OCI-LY7 (cell line): ENCODE results near the gene MTRF1L. TPM values are rescaled to one million over a fixed set of nuclear protein-coding genes. Genes with fewer than 3 reads are reported as not detected.

Source experiments
- BruUV-seq: library from RNA; stranded (reverse); fragments of 400-500 nt; replicated peaks from 2 replicates; lab custom pipeline; 2021; lab: Mats Ljungman, UMichigan
- CTCF ChIA-PET: fragments of 300-600 bp; sonication (Branson Sonifier 250); formaldehyde crosslinking; loops from one replicate; lab custom pipeline; 2022; ENCODE audit warnings: antibody characterized with exemption; ENCODE audit not compliant: unreplicated experiment; lab: Charles Lee
- POLR2A ChIA-PET: fragments of 300-600 bp; sonication (Branson Sonifier 250); formaldehyde crosslinking; loops from one replicate; lab custom pipeline; 2022; ENCODE audit warnings: antibody characterized with exemption; lab: Charles Lee
- DNase-seq: peaks from one replicate; pipeline ENCODE4 v3.0.0-alpha.2; 2015; ENCODE audit warnings: low spot score
- H2AFZ ChIP-seq: fragments of 200-600 bp; sonication (generic), shearing (Covaris generic); 2 replicates; pipeline ENCODE4 v1.6.1; 2014; ENCODE audit warnings: mild to moderate bottlenecking, antibody characterized with exemption, low read length, moderate library complexity
- H3K27ac ChIP-seq: fragments of 200-600 bp; sonication (generic); 2 replicates; pipeline ENCODE4 v1.5.1; 2014; ENCODE audit warnings: mixed run types, low read depth, mild to moderate bottlenecking, moderate library complexity, low read length, inconsistent platforms; ENCODE audit not compliant: poor library complexity, severe bottlenecking
- H3K36me3 ChIP-seq: fragments of 200-600 bp; sonication (generic); 2 replicates; pipeline ENCODE4 v1.6.1; 2014; ENCODE audit warnings: mild to moderate bottlenecking, antibody characterized with exemption, low read length, moderate library complexity, mixed read lengths; ENCODE audit not compliant: insufficient read depth
- H3K4me1 ChIP-seq: fragments of 200-600 bp; sonication (generic); 2 replicates; pipeline ENCODE4 v1.5.1; 2014; ENCODE audit warnings: mild to moderate bottlenecking, low read length; ENCODE audit not compliant: insufficient read depth, poor library complexity, severe bottlenecking
- H3K4me2 ChIP-seq: fragments of 200-600 bp; sonication (generic); 2 replicates; pipeline ENCODE4 v1.6.1; 2014; ENCODE audit warnings: mild to moderate bottlenecking, low read length
- H3K4me3 ChIP-seq: fragments of 200-600 bp; sonication (generic); 2 replicates; pipeline ENCODE4 v1.5.1; 2014; ENCODE audit warnings: mild to moderate bottlenecking, low read depth, low read length; ENCODE audit not compliant: poor library complexity, severe bottlenecking
- H3K79me2 ChIP-seq: fragments of 200-600 bp; sonication (generic); 2 replicates; pipeline ENCODE4 v1.6.1; 2016; ENCODE audit warnings: low read depth, mild to moderate bottlenecking, low read length, moderate library complexity, mixed read lengths; ENCODE audit not compliant: insufficient read depth
- H3K9me2 ChIP-seq: fragments of 200-600 bp; sonication (generic); 2 replicates; pipeline ENCODE4 v1.6.1; 2016; ENCODE audit warnings: mild to moderate bottlenecking, low read length, mixed read lengths; ENCODE audit not compliant: insufficient read depth
- H3K9me3 ChIP-seq: fragments of 200-600 bp; sonication (generic); 2 replicates; pipeline ENCODE4 v1.6.1; 2014; ENCODE audit warnings: mild to moderate bottlenecking, mixed run types, low read length, mixed read lengths
- H4K20me1 ChIP-seq: fragments of 200-600 bp; sonication (generic); 2 replicates; pipeline ENCODE4 v1.6.1; 2014; ENCODE audit warnings: mild to moderate bottlenecking, antibody characterized with exemption, low read length, moderate library complexity, mixed read lengths; ENCODE audit not compliant: insufficient read depth
- CTCF ChIP-seq: fragments of 200-600 bp; sonication (generic); conservative IDR thresholded peaks from 2 replicates; pipeline ENCODE4 v1.5.1; 2014; ENCODE audit warnings: mild to moderate bottlenecking, antibody characterized with exemption, low read length, moderate library complexity, mixed read lengths
- EZH2phosphoT487 ChIP-seq: fragments of 200-600 bp; sonication (generic); IDR thresholded peaks from 2 replicates; pipeline ENCODE4 v1.6.1; 2018; ENCODE audit warnings: low read depth, borderline replicate concordance, mild to moderate bottlenecking, mixed run types, antibody characterized with exemption, low read length, moderate library complexity, mixed read lengths
- intact Hi-C: fragments of 100-400 bp; cut with micrococcal nuclease; formaldehyde crosslinking; loops from one replicate; pipeline ENCODE4 v1.10.0; 2022; ENCODE audit not compliant: unreplicated experiment
- total RNA-seq, 2 experiments: library from RNA; depleted of rRNA in 1 of 2; stranded (reverse); fragments of >200 nt in 1 of 2; shearing (Covaris generic) in 1 of 2; gene quantifications; 2 replicates each; pipeline ENCODE4 v1.2.3, GENCODE V29; 2014 to 2022

The MTRF1L gene
- total RNA-seq, 2 experiments from 2014 or later, result 11.0 to 19.2 TPM

- H2AFZ ChIP-seq, result no peak overlapping the region
- H3K4me1 ChIP-seq, result no peaks in the 10 kb centered on the region
- no peaks in the 10 kb centered on the region for H3K9me3 ChIP-seq
- no peak overlapping the region for H3K27ac ChIP-seq
- H3K9me2 ChIP-seq, result no peaks in the 10 kb centered on the region
- no peak for DNase-seq
- H3K4me3 ChIP-seq, result no peak overlapping the region
- TF ChIP-seq EZH2phosphoT487, result no peak
- no peak for TF ChIP-seq CTCF
- H3K36me3 ChIP-seq, result no peaks in the 10 kb centered on the region
- CTCF ChIA-PET, result no interaction called here
- no TSS peak for BruUV-seq
- POLR2A ChIA-PET, result no interaction called here
- no peaks in the 10 kb centered on the region for H4K20me1 ChIP-seq
- H3K79me2 ChIP-seq, result no peaks in the 10 kb centered on the region
- intact Hi-C loops, result no loop called here
- no peak overlapping the region for H3K4me2 ChIP-seq
Measured at GRCh38 chr6:153028963-153029362, 26.5 kb upstream of the MTRF1L start.

- CTCF ChIA-PET, result interaction anchor here (0.6 kb wide), 1 partner anchor 74 kb away, joined by 3 read pairs; no protein-coding TSS in a partner anchor
Measured at GRCh38 chr6:153028286-153028685, 25.8 kb upstream of the MTRF1L start.

More at GRCh38 chr6:153028286-153028685, 25.8 kb upstream of the MTRF1L start:
- no peaks in the 10 kb centered on the region for H3K9me2 ChIP-seq
- TF ChIP-seq CTCF, result no peak
- TF ChIP-seq EZH2phosphoT487, result no peak
- no peak overlapping the region for H3K4me2 ChIP-seq
- no peak overlapping the region for H2AFZ ChIP-seq
- no peaks in the 10 kb centered on the region for H3K9me3 ChIP-seq
- POLR2A ChIA-PET, result no interaction called here
- no TSS peak for BruUV-seq
- H3K36me3 ChIP-seq, result no peaks in the 10 kb centered on the region
- no peak overlapping the region for H3K27ac ChIP-seq
- no peak overlapping the region for H3K4me3 ChIP-seq
- intact Hi-C loops, result no loop called here
- no peaks in the 10 kb centered on the region for H4K20me1 ChIP-seq
- no peaks in the 10 kb centered on the region for H3K79me2 ChIP-seq
- no peaks in the 10 kb centered on the region for H3K4me1 ChIP-seq
- DNase-seq, result no peak
